SK-N-SH (cell line): Measurements from ENCODE around the gene CISH. TPM values are rescaled to one million over a fixed set of nuclear protein-coding genes. Genes with fewer than 3 reads are reported as not detected.

Source experiments
- CTCF ChIA-PET: fragments of 300-600, 350-600 bp; formaldehyde crosslinking; extraction: SDS; loops from one replicate; lab custom pipeline; 2021; lab: Yijun Ruan, JAX
- POLR2A ChIA-PET: fragments of 350-600 bp; sonication (Branson Sonifier 250); formaldehyde crosslinking; extraction: SDS; loops from one replicate; lab custom pipeline; 2020; ENCODE audit warnings: antibody characterized with exemption, inconsistent platforms; lab: Yijun Ruan, JAX
- DNase-seq: peaks from one replicate; pipeline ENCODE4 v3.0.0; 2012
- H2AFZ ChIP-seq: fragments of 200-600 bp; sonication (generic); 2 replicates; pipeline ENCODE4 v1.8.1; 2016; ENCODE audit warnings: antibody characterized with exemption, mild to moderate bottlenecking, low read depth
- H3F3A ChIP-seq: fragments of 200-600 bp; sonication (generic); replicated peaks from 2 replicates; pipeline ENCODE3; 2016; ENCODE audit warnings: antibody characterized with exemption, mild to moderate bottlenecking; ENCODE audit not compliant: insufficient read depth
- H3K27ac ChIP-seq, 2 experiments: fragments of 200-500 bp in 1 of 2; fragments of 200-600 bp in 1 of 2; sonication (Bioruptor generic) in 1 of 2; sonication (generic), shearing (Covaris generic) in 1 of 2; 2 replicates each; pipeline versions ENCODE4 v1.5.1 to v1.6.1; 2014 to 2016; ENCODE audit warnings: low read depth in 2 of 2, inconsistent platforms in 1 of 2, low read length in 1 of 2, mild to moderate bottlenecking in 1 of 2, mixed read lengths in 1 of 2
- H3K27me3 ChIP-seq: fragments of 200-600 bp; sonication (generic), shearing (Covaris generic); 2 replicates; pipeline ENCODE4 v1.6.1; 2016; ENCODE audit warnings: mixed run types; ENCODE audit not compliant: insufficient read depth
- H3K36me3 ChIP-seq, 2 experiments: fragments of 200-500 bp in 1 of 2; fragments of 200-600 bp in 1 of 2; sonication (Bioruptor generic) in 1 of 2; sonication (generic) in 1 of 2; replicated peaks in 1 of 2; 2 replicates each; pipeline versions ENCODE3 to v1.5.1; 2014 to 2016; ENCODE audit warnings: low read length in 1 of 2, mild to moderate bottlenecking in 1 of 2; ENCODE audit not compliant: insufficient read depth in 2 of 2, control insufficient read depth in 1 of 2
- H3K4me1 ChIP-seq, 2 experiments: fragments of 200-500 bp in 1 of 2; fragments of 200-600 bp in 1 of 2; sonication (Bioruptor generic) in 1 of 2; sonication (generic), shearing (Covaris generic) in 1 of 2; 2 replicates each; pipeline versions ENCODE4 v1.5.1 to v1.6.1; 2014 to 2016; ENCODE audit warnings: low read depth in 1 of 2, low read length in 1 of 2, mixed run types in 1 of 2; ENCODE audit not compliant: insufficient read depth in 2 of 2, control insufficient read depth in 1 of 2
- H3K4me2 ChIP-seq: fragments of 200-600 bp; sonication (generic), shearing (Covaris generic); 2 replicates; pipeline ENCODE4 v1.6.1; 2017; ENCODE audit warnings: mixed run types
- H3K4me3 ChIP-seq, 2 experiments: fragments of 200-500 bp in 1 of 2; fragments of 200-600 bp in 1 of 2; sonication (Bioruptor generic) in 1 of 2; sonication (generic), shearing (Covaris generic) in 1 of 2; 2 replicates each; pipeline versions ENCODE4 v1.5.1 to v1.8.1; 2014 to 2016; ENCODE audit warnings: low read depth in 2 of 2, inconsistent platforms in 1 of 2, low read length in 1 of 2, mild to moderate bottlenecking in 1 of 2, mixed read lengths in 1 of 2, moderate library complexity in 1 of 2
- H3K79me2 ChIP-seq: fragments of 200-600 bp; sonication (generic); 2 replicates; pipeline ENCODE4 v1.8.1; 2017; ENCODE audit warnings: mild to moderate bottlenecking; ENCODE audit not compliant: insufficient read depth
- H3K9ac ChIP-seq: fragments of 200-600 bp; sonication (generic); 2 replicates; pipeline ENCODE4 v1.6.1; 2017; ENCODE audit warnings: mixed run types
- H3K9me2 ChIP-seq: fragments of 200-600 bp; sonication (generic); 2 replicates; pipeline ENCODE4 v1.6.1; 2017; ENCODE audit warnings: mixed run types
- H3K9me3 ChIP-seq: fragments of 200-600 bp; sonication (generic); 2 replicates; pipeline ENCODE4 v1.6.1; 2017; ENCODE audit warnings: mixed run types, mild to moderate bottlenecking, moderate library complexity
- H4K20me1 ChIP-seq: fragments of 200-600 bp; sonication (generic); 2 replicates; pipeline ENCODE4 v1.6.1; 2017; ENCODE audit warnings: mild to moderate bottlenecking, mixed run types; ENCODE audit not compliant: insufficient read depth
- CHD2 ChIP-seq: fragments of 150-350 bp; IDR thresholded peaks from 2 replicates; pipeline ENCODE4 v1.6.1; 2018; ENCODE audit warnings: low read length; ENCODE audit not compliant: partially characterized antibody
- ELF1 ChIP-seq: IDR thresholded peaks from 2 replicates; pipeline ENCODE4 v1.4.0; 2012
- MAX ChIP-seq: IDR thresholded peaks from 2 replicates; pipeline ENCODE4 v1.4.0; 2012; ENCODE audit warnings: low read depth
- MEF2A ChIP-seq: IDR thresholded peaks from 2 replicates; pipeline ENCODE4 v1.4.0; 2012; ENCODE audit warnings: low read depth, borderline replicate concordance
- MXI1 ChIP-seq: IDR thresholded peaks from 2 replicates; pipeline ENCODE4 v1.6.1; 2012; ENCODE audit warnings: mild to moderate bottlenecking, low read depth, low read length, improper control_type of control experiment
- POLR2AphosphoS5 ChIP-seq: IDR thresholded peaks from 2 replicates; pipeline ENCODE4 v1.6.1; 2012; ENCODE audit warnings: low read depth, low read length
- RFX5 ChIP-seq: IDR thresholded peaks from 2 replicates; pipeline ENCODE4 v1.6.1; 2012; ENCODE audit warnings: mild to moderate bottlenecking, improper control_type of control experiment, low read length
- RXRA ChIP-seq: IDR thresholded peaks from 2 replicates; pipeline ENCODE4 v1.4.0; 2012; ENCODE audit warnings: low read depth, mild to moderate bottlenecking, borderline replicate concordance
- TEAD4 ChIP-seq: IDR thresholded peaks from 2 replicates; pipeline ENCODE4 v1.4.0; 2012; ENCODE audit warnings: mild to moderate bottlenecking, borderline replicate concordance; ENCODE audit not compliant: insufficient read depth
- USF2 ChIP-seq: fragments of 150-350 bp; IDR thresholded peaks from 2 replicates; pipeline ENCODE4 v1.6.1; 2017; ENCODE audit warnings: antibody characterized with exemption, low read length, low read depth, borderline replicate concordance
- YY1 ChIP-seq: IDR thresholded peaks from 2 replicates; pipeline ENCODE4 v1.4.0; 2012; ENCODE audit warnings: low read depth, mild to moderate bottlenecking
- WGBS: methylation state at CpG from one replicate; pipeline ENCODE4 v1.1.6; 2017; ENCODE audit warnings: low lambda C conversion rate; 5-methylcytosine and 5-hydroxymethylcytosine counted together
- polyA plus RNA-seq, 3 experiments: library from polyadenylated mRNA; depleted of rRNA; stranded (reverse); fragments of >200 nt; gene quantifications; 2 replicates each; pipeline ENCODE4 v1.2.3, GENCODE V29; 2012

The CISH gene
- polyA plus RNA-seq, 1 of the 3 experiments (the other 2 are of a cell fraction), result 2.6 TPM

- Histone ChIP-seq H3K79me2 (no peaks in the 10 kb centered on the region), H3K9ac (no peak overlapping the region), H3K4me3 (no peak overlapping the region), H2AFZ (no peak overlapping the region), H3K4me1 (peaks cover 0 to 40% of the 10 kb centered on the region in 2 experiments; a peak in 1 of 4 replicates), H3K27me3 (no peaks in the 10 kb centered on the region), H3K36me3 (no peaks in the 10 kb centered on the region), H3F3A (peaks cover 7% of the 10 kb centered on the region), H3K9me3 (no peaks in the 10 kb centered on the region), H3K9me2 (no peaks in the 10 kb centered on the region), H3K27ac (no peak overlapping the region), H4K20me1 (no peaks in the 10 kb centered on the region), H3K4me2 (no peak overlapping the region)
- no peak for TF ChIP-seq RFX5
- no peak for TF ChIP-seq RXRA
- TF ChIP-seq YY1, result no peak
- no peak for TF ChIP-seq TEAD4
- TF ChIP-seq MXI1, result no peak
- TF ChIP-seq POLR2AphosphoS5, result no peak
- TF ChIP-seq MEF2A, result no peak
- no peak for TF ChIP-seq MAX
- TF ChIP-seq USF2, result no peak
- ChIA-PET CTCF (interaction anchor here (0.7 to 25.1 kb wide), 54 partner anchors 12 to 1092 kb away, joined by 3 to 648 read pairs (median 6); partner anchors contain the start of genes C3orf18, CYB561D2, DOCK3 and GRM2), POLR2A (no interaction called here)
- 14% methylated on average over 1 of the region's 1 CpG for WGBS
- no peak for DNase-seq
These were observed 3.6 kb upstream of the CISH start for GRCh38 chr3:50615190-50615589.

- H3K9ac ChIP-seq, result no peak overlapping the region
- H3K4me2 ChIP-seq, result no peak overlapping the region
- no peak for DNase-seq
- H3K4me1 ChIP-seq, result peaks cover 0 to 50% of the 10 kb centered on the region in 2 experiments; a peak in 1 of 4 replicates
- ChIA-PET POLR2A (interaction anchor here (0.5 to 1.1 kb wide), 2 partner anchors 19 to 44 kb away, joined by 3 to 4 read pairs; partner anchors contain the start of gene HEMK1), CTCF (interaction anchor here (0.6 to 25.1 kb wide), 30 partner anchors 10 to 765 kb away, joined by 3 to 648 read pairs (median 4); partner anchors contain the start of genes C3orf18 and HEMK1)
- H3K27me3 ChIP-seq, result no peaks in the 10 kb centered on the region
- H3K27ac ChIP-seq, result no peak overlapping the region
- 65% methylated on average over 4 of the region's 6 CpGs for WGBS
- no peak overlapping the region for H3K4me3 ChIP-seq
- no peak overlapping the region for H2AFZ ChIP-seq
- no peaks in the 10 kb centered on the region for H3K79me2 ChIP-seq
- H3F3A ChIP-seq, result peaks cover 7% of the 10 kb centered on the region
- H3K9me3 ChIP-seq, result no peaks in the 10 kb centered on the region
- no peak for TF ChIP-seq CHD2
- TF ChIP-seq ELF1, result no peak
- no peaks in the 10 kb centered on the region for H3K9me2 ChIP-seq
- H3K36me3 ChIP-seq, result no peaks in the 10 kb centered on the region
- H4K20me1 ChIP-seq, result no peaks in the 10 kb centered on the region
These were observed 1.6 kb upstream of the CISH start for GRCh38 chr3:50612970-50613846.
